ENCODE results near the gene DNMT3A.

The DNMT3A gene

GRCh38 chr2:25302758-25303375 is 38.9 kb downstream of the DNMT3A start:
- no peak for DNase-seq

DNA sequence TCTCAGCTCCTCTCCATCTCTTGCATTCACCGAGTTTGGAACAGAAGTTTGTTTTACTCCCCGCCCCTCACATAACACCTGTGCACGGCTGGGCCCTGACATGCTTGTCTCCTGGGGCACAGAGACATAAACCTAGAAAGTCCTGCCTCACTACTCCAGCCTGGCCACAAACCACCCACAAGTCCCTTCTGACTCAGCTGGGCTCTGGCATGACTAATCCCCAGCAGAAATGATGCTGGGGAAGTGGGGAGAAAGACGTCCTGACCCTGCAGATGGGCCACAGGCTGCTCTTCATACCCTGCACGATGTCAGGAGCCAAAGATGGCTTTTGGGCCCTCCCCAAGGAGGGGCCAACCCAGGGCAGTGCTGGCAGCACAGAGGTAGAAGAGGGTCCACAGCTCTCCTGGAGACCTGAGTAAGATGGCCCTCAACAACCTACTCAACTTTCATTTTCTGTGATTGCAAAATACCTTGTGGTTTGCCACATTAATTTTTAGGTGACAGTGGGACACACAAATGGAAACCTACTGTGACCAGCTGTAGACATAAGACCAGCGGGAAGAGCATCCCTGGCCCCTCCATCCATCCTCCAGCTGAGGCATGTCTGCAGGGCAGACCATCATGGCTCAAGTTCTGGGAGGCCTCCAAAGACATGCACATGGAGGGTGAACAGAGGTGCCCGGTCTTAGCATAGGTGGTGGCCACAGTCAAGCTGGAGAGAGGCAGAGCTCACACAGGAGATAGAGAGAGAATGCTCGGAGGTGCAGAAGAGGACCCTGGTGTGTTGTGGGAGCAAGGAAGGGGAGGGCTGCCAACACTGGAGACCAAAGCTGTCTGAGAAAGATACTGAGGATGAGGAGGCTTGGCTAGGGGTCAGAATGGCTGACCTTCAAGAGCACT is 40.0 kb downstream of the DNMT3A start:
- no peak for DNase-seq

- no peak for DNase-seq
Measured at GRCh38 chr2:25300001-25300400, 41.7 kb downstream of the DNMT3A start.

DNA sequence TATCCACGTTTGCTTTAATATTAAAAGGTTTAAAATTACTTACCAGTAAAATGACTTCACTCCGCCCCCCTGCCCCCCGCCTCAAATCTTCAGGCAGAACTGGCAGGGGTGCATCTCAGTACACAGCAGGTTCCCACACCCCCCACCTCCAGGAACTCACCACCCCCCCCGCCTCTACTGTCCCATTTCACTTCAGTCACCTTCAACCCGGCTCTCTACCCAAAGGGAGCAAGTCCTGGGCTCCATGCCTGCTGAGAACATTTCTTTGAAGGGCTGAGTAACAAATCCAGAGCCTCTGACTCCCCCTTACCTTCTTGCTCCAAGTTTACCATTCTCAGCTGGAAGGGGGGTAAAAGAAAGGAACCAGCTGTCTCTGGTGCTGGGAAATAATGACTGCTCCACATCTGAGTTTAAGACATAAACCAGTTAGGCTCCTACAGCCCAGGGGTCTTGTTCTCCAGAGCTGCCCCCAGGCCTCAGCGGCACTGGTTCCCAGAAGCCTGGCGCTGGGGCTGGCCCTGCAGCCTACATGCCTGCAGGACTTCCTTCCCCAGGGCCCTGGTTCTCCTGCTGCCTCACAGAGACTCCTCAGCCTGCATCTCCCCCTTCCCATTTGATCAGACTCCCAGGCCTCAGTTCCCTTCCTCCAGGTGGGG is 42.8 kb downstream of the DNMT3A start:
- DNase-seq = no peak

GRCh38 chr2:25297738-25298137 is 44.0 kb downstream of the DNMT3A start:
- no peak for DNase-seq

GRCh38 chr2:25295621-25296020 is 46.1 kb downstream of the DNMT3A start:
- no peak for DNase-seq

DNA sequence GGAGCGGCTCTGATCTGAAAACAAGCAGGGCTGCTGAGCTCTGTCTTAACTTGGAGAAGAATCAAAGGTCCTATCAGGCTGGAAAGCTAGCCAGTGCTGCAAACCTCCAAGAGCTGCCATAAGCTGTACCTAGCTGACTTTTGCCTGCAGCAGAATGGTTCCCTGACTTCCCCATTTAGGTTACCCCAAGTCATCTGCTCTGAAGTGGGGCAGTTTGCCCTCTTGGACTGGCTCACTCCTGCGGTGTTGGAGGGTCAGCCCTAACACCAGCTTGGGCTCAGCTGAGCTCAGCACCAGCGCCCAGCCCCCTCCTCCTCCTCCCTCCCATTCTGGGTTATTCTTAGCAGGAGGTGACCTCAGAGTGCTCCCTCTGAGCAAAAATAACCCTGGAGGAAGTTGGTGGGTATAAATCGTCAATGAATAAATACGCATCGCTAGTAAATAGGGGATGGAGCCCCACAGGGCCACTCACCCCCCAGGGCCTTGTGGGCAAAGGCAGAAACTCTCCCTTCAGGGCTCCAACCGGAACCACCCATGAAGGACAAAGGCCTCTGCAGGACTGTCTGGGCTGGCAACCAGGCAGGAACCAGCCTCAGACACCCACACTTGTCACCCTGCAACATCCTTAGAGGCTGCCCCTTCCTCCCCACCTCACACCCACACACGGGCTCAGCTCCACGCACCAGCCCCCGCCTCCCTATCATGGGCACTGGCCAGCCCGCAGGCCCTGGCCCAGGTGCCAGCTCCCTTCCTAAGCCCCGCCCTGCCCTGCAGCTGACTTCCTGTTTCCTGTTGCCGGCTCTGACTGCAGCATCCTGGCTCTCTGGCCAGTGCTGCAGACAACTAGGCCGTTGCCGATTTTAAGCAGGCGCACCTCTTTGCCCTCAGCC is 46.9 kb downstream of the DNMT3A start:
- no peak for DNase-seq

DNA sequence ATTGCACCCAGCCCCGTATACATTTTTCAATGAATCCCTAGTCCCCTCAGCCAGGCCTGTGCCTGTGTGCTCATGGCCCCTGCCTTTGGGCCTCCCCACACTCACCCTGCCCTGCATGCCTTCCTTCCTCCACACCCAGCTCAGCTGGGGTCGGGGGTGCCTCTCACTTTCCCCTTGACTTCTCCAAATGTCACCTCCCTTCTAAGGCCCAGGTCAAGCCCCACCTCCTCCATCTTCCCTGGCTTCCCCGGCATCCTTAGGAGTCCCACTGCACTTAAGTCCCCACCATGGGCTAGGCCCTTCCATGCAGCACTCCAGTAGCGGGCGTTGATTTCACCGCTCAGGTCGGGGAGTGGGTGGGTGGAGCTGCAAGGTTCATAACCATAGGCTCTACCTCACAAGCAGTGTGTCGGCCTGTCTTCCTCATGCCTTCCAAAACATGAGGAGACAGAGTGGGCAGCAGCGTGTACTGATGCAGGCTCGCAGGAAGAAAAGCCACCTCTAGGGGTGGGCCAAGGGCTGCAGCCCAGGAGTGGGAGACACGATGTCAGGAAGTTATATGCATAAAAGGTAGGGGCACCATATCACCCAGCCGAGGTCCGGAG is 47.7 kb downstream of the DNMT3A start:
- no peak for DNase-seq

- DNase-seq = no peak
Measured at GRCh38 chr2:25293145-25293544, 48.6 kb downstream of the DNMT3A start.

- no peak for DNase-seq
Measured at GRCh38 chr2:25292408-25292807, 49.3 kb downstream of the DNMT3A start.

GRCh38 chr2:25290811-25291495 is 50.8 kb downstream of the DNMT3A start:
- DNase-seq = no peak

- DNase-seq = no peak
Measured at GRCh38 chr2:25286723-25287483, 54.8 kb downstream of the DNMT3A start.

GRCh38 chr2:25286025-25286400 is 55.7 kb downstream of the DNMT3A start:
- DNase-seq = no peak

DNA sequence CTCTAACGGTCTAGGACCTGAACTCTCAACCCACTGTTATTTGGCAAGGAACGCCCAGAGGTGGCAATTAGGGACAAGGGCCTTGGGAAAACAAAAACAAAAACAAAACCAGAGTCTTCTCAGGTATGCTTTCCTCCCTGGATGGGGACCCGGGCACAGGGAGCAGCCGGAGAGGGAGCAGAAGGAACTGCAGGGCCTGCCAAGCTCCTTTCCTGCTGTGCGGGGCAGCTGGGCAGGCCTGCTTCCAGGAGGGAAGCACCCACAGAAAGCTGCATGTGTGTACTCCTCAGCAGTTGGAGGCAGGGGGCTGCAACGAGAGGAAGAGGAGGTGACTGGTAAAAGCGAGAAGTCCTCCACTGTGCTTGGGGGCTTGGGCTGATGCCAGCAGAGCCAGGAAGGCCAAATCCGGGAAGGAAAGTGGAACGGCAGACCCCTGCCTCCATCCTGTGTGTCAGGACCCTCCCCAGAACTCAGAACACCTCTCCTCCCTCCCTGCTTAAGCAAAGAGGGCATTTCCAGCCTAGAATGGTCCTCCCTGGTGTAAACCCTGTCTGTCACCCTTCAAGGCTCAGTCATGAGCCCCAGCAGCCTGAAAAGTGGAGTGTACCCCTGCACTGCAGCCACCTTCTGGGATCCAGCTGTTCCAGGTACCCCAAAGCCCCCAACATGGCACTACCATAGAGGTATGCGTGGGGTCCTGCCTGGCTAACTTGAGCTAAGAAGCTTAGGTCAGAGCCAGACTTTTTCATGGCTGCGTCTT is 56.3 kb downstream of the DNMT3A start:
- DNase-seq = no peak

DNA sequence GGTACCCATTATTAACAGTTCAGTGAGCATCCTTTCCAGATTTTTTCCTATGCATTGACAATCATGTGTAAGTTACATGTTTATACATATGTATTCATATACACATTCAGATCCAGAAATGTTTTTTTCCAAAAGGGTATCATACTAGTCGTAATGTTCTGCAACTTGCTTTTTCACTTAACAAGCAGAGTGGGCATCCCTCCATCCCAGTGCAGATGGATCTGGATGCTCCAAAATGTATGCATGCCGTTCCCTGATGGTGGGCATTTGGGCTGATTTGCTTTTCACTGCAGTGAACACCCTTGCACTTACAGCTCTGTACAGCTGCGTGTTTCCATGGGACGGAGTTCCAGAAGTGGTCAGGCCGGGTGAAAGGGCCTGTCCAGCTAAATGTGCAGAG is 57.0 kb downstream of the DNMT3A start:
- DNase-seq = no peak

DNA sequence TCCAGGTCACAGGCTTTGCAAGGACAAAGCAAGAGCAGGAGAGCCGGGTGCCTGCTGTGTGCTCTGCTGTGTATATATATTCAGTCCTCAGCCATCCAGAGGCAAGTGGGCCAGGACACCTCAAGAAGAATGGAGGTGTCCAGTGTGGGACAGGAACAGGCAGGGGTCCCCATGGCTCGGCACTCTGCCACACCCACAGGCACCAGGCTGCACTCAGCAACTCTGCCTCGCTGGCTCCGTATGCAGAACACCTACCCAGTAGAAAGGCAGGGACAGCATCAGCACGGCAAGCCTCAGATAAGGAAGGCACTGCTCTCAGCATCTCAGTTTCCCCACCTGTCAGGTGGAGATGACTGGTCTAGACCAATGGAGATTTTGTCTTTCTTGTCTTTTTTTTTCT is 57.8 kb downstream of the DNMT3A start:
- DNase-seq = no peak

- no peak for DNase-seq
Measured at GRCh38 chr2:25281941-25282340, 59.8 kb downstream of the DNMT3A start.

DNA sequence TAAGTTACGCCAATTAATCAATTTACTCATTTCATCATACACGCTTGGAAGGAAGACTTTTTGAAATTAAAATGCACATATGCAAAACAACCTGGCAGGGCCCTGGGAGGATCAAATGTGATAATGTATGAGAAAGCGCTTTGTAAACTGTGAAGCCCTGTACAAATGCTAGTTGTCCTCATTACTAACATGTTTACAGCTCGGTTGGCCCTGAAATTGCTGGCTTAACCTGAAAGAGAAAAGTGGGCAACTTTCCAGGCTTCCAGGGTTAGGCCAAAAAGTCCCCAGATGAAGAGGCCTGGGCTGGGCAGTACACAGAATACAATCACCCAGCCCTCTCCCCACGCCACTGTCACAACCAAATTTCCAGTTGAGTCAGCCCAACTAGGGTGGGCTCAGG is 60.2 kb downstream of the DNMT3A start:
- no peak for DNase-seq

DNA sequence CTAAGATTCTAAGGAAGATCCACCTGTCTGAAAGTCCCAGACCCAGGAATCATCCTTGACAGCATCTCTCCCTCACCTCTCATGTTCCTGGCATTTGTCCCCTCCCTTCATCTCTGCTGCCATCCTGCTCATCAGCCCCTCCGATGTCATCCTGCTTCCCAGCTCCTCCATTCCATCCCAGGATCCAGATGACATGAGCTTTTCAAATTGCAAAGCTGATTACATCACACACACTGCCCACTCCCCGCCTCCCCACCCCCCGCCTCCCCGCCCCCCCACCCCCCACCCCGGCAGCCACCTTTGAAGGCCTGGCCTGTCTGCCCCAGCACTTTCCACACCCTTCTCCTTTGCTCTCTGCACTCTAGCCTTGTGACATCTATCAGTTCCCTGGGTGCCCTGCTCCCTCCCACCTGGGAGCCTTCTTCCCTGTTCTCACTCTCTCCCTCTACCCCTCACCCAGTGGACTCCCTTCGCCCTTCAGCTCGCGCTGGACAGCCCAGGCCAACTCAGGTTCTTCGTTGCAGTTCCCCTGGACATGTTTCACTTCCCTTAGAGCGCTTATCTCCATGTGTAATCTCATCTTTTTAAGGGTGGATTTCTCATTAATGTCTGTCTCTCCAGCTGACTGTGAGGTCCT is 61.6 kb downstream of the DNMT3A start:
- no peak for DNase-seq

All from NCI-H187 treated with DMSO at 0.1 percent for 48 hours (cell line).